NCI-H1417 treated with DMSO at 0.1 percent for 48 hours (cell line): ENCODE results near the gene EXOC4.
A peak's percentile ranks its signal among the peaks of the same experiment; 100 is the strongest.
"Not testable (repeated sequence)": the region's sequence is repeated elsewhere in the genome, so short reads cannot be mapped to it uniquely, and the experiment has no call there.

Experiments
- DNase-seq: peaks from one replicate; lab custom pipeline; 2025; lab: John Stamatoyannopoulos, UW

Gene EXOC4

DNA sequence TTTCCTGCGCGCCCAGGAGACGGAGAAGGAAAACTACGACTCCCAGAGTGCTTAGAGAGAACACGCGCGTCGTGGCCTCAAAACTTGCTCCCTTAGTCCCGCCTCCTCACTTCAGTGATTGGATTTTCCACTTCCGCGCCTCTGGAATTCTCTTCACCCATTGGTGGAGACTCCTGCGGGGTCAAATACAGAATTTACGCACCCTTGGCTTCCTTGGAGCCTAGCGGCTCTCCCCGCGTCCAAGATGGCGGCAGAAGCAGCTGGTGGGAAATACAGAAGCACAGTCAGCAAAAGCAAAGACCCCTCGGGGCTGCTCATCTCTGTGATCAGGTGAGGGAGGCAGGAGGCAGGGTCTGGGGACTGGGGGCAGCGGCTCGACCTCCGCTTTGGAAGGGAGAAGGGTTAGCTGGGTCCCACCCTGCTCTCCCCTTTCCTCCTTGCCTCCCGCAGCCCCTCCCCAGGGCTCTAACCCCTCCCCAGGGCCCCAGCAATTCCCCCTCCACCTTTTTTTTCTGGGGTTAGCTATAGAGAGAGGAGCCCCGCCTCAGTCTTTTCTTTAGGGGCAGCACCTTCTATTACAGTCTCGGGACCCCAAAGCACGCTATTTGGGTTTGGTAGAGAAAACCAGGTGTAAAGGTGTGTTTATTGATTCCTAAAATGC, at the start of gene EXOC4:
Gene EXOC4, plus strand, starts transcription at position 221 of the 661 bp plus-strand sequence.
- peak; percentile 96 for DNase-seq

DNA sequence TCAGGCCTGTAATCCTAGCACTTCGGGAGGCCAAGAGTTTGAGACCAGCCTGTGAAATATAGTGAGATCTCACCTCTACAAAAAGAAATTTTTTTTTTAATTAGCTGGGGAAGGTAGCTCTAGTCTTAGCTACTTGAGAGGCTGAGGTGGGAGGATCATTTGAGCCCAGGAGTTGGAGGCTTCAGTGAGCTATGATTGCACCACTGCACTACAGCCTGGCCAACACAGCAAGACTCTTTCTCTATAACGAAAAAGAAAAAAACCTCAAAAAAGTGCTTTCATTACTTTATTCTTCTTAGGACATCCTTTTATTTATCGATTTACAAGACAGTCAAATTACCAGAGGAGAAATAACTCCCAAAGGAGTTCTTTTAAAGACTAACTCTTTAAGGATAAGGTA, 49.4 kb upstream of the EXOC4 start:
- DNase-seq: no peak

DNA sequence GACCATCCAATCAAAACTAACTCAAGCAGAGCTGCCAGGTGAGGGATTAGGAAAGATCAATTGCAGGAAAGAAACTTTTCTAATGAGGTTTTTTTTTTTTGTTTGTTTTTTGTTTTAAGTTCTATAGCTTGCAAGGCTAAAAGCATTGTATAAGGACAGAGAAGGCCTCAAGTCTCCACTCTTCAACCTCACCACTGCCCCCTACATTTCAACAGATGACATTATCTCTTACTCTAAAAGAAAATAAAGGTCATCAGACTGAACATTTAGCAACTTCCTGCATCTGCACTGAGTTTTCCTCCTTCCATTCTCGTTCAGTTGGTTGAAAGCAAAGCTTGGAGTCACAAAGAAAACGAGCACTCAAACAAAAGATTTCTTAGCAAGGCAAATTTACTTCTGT, 45.2 kb upstream of the EXOC4 start:
- DNase-seq: no peak

DNA sequence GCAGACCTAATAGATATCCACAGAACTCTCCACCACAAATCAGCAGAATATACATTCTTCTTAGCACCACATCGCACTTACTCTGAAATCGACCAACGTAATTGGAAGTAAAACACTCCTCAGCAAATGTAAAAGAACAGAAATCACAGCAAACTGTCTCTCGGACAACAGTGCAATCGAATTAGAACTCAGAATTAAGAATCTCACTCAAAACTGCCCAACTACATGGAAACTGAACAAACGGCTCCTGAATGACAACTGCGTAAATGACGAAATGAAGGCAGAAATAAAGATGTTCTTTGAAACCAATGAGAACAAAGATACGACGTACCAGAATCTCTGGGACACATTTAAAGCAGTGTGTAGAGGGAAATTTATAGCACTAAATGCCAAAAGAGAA, 42.1 kb upstream of the EXOC4 start:
- not testable (repeated sequence) for DNase-seq

DNA sequence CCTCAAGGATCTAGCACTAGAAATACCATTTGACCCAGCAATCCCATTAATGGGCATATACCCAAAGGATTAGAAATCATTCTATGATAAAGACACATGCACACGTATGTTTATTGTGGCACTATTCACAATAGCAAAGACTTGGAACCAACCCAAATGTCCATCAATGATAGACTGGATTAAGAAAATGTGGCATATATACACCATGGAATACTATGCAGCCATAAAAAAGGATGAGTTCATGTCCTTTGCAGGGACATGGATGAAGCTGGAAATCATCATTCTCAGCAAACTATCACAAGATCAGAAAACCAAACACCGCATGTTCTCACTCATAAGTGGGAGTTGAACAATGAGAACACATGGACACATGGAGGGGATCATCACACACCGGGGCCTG, 39.1 kb upstream of the EXOC4 start:
- DNase-seq: not testable (repeated sequence)

DNA sequence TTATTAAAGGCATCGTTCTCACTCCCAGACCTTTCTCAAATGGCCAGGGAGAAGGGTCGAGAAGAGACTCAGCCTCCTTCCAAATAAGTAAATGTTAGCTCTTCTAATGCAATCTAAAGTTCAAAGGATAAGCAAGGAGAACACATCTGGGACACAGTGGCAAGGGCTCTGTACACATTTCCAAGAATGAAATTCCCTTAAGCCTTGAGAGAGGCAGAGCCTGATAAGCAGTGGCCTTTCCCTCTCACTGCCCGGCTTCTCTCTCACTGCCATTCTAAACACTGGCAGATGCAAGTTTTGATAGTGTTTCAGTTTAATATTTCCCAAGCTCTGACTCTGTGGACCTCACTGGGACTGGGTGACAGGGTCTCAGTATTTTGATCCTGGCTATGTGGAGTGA, 35.1 kb upstream of the EXOC4 start:
- DNase-seq: no peak

DNA sequence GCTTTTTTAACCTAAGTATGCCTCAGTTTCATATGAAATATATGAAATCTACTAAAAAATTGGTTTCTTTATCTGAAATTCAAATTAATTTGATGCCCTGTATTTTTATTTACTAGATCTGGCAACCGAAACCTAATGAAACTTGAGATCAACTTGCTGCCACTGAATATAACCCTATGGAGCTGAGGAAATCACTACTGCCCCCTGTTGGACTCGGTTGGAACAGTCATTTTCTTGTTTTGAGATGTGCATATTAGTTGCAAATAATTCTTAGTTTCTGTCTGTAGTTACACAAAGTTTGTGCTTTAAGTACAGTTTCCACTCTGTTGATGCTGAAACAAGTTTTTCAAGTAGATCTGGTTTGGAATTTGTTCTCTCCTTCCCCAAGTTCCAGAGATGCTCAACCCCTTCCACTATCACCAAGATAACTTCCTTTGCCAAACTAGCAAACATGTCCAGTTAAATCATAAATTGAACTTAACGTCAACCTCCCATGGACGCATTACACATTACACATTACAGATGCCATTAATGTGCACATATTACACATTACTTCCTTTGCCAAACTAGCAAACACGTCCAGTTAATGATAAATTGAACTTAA, 22.2 kb upstream of the EXOC4 start:
- no peak for DNase-seq

DNA sequence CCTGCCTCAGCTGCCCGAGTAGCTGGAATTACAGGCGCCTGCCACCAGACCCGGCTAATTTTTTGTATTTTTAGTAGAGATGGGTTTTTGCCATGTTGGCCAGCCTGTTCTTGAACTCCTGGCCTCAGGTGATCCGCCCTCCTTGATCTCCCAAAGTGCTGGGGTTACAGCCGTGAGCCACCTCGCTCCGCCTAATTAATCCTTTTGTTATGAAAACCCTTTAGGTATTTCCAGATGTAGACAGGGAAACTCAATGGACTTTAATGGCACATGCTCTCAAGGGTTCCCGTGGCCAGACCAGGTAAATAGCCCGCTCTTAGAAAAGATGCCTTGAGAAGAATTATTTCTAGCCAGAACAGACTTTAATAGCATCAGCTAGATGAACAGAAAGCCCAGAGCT, 19.7 kb upstream of the EXOC4 start:
- no peak for DNase-seq

DNA sequence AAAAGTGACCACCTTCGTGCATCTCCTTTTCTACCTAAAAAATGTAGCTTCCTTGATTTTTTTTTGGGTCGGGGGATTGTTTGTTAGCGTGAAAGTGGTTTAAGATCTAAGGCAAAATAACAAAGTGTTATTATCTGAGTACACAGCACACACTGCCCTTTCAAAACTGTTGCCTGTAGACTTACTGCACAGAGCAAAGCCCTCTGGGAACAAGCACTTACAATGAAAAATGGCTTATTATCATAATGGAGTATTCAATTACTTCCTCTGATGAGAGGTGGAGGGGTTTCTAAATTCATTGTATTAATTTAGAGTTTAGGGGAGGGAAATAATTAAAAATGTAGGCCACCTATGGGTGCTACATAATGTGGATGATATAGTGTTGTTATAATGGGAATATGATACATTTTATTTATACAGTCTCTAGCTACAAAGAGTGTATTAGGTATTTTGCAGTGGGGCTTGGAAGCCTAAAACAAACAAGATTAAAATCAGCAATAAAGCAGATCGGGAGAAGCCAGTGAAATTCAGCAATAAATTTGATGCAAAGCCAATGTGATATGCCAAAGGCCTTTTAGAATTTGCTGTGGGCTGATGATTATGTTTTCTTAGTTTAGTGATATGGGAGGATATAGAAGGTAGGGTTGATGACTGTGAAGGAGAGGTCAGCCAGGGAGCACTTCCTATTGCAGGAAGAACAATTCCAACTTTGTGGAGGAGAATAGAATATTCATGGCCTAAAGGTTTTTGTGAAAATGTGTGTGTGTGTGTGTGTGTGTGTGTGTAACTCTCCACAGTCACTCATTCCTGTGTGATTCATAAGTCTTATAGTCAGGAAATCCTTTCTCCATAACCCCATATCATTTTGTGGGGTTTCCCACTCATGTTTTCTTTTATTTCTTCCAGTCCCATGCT, 17.7 kb upstream of the EXOC4 start:
- DNase-seq: no peak

DNA sequence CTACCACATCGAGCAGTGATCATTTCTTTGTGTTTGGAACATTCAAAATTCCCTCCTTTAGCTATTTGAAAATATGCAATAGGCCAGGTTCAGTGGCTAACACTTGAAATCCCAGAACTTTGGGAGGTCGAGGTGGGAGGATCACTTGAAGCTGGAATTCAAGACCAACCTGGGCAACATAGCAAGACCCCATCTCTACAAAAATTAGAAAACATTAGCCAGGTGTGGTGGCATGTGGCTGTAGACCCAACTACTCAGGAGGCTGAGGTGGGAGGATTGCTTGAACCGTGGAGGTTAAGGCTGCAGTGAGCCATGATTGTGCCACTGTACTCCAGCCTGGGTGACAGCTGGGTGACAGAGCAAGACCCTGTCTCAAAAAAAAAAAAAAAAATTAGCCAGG, 15.3 kb upstream of the EXOC4 start:
- DNase-seq: no peak

DNA sequence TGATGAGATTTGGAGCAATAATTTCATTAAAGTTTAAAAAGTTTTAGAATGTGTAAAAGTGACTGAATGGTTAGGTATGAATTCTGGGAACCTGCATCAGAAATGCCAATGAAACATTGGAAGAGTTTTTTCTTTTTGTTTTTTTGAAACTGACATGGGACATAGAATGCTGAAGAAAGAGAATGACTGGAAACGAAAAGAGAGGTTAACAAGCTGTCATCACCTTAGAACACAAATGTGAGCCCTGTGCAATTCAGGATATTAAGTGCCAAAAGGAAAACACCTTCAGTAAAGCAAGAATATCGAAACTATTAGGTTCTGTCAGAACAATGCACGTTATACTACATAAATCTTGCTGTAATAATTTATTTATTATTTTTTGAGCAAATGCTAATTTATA, 12.6 kb upstream of the EXOC4 start:
- DNase-seq: no peak

DNA sequence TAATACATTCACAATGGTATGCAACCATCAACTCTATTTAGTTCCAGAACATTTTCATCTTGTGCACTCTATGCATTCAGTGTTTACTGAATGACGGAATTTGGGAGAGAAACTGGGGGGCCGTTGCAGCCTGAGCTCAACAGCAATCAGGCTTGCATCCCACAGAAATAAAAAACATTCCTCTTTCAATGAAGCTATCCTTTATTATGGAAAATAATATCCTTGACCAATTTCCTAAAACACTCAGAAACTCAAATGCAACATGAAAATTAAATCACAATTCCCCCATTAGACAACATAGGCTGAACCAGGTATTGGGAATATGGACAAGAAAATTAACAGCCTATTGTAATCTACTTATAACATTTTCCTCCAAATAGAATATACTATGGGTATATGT, 6.3 kb upstream of the EXOC4 start:
- DNase-seq: no peak

DNA sequence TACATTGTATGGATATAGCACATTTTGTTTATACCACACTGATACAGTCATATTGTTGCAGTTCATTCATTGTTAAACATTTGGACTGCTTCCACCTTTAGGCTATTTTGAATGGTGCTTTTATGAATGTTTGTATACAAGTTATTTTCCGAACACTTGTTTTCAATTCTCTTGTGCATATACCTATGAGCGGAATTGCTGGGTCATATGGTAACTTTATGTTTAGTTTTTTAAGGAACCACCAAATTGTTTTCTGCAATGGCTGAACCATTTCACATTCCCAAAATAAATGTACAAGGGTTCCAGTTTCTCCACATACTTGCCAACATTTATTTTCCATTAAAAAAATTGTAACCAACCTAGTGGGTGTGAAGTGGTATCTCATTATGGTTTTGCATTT, 4.0 kb upstream of the EXOC4 start:
- no peak for DNase-seq

DNA sequence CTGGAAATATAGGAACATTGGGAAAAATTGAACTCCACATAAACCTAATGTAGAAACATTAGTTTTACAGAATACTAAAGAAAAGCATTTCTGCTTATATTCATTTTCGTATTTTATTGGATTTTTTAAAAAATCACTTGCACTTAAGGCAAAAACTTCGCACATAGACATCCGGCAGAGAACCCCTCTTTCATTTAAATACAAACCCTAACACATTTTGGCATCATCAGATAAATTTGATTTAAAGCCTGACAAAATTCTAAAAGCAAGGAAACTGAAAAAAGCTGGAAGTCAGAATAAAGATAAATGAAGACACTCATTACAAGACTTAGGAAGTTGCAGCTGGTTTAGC, 396 bp upstream of the EXOC4 start:
- no peak for DNase-seq

DNA sequence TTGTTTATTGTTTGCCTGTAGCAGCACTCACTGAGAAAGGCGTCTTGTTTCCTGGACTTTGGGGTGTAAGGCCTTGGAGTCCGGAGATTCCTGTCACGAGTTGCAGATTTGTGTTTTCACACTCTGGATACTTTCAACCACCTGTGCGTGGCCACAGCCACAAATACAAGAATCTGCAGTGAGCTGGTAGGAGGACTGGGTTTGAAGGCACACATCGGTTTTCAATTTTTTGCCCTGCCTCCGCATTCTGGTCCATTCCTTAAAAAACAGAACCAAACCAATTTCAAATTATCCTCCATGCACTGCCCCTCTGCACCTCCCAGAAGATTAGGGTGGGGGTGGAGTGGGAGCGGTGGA, 619 bp downstream of the EXOC4 start:
- no peak for DNase-seq

DNA sequence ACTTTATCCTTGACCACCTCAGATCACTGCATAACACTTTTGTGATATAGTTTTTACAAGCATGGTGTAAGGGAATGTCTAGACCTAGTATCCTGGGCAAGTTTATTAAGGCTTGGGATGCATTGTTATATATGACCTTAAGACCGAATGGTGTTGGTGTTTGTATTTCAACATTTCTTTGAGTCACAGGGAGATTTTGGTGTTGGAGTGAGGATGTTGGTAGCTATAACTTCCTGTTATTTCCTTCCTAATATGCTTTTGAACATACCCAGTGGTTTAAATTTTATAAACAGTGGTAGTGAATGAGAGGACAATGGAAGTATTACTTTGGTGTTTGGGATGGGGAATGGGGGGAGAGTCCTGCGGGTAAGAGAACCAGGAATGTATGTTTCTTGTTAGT, 2.6 kb downstream of the EXOC4 start:
- no peak for DNase-seq

DNA sequence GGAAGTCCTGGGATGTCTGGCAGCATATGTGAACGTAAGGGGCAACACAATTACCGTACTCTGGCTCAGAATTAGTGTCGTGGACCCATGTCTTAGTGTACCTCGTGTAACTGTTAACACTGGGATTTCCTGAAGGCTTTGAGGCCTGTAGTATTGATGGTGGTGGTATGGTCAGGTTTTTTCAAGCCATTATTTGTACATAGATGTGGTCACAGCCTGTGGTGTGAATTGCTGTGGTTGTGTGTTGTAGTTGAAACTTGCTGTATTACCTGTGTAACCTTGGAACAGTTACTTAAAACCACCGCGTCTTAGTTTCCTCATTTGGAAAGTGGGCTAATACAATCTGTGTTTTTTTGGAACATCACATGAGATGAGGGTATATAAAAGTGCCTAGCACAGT, 5.3 kb downstream of the EXOC4 start:
- DNase-seq: no peak

DNA sequence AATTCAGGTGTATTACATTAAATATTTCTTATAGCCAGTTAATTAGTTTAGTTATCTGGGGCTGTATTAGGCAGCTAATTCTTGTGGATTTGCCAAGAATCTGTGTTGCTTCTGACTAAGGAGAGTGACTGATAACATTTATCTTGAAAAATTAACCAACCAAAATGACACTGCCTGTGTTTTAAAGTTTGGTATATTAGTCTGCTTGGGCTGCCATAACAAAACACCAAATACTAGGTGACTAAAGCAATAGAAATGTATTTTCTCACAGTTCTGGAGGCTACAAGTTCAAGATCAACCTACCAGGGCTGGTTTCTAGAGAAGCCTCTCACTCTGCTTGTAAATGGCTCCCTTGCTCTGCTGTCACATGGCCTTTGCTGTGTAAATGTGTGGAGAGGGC, 12.9 kb downstream of the EXOC4 start:
- DNase-seq: no peak

DNA sequence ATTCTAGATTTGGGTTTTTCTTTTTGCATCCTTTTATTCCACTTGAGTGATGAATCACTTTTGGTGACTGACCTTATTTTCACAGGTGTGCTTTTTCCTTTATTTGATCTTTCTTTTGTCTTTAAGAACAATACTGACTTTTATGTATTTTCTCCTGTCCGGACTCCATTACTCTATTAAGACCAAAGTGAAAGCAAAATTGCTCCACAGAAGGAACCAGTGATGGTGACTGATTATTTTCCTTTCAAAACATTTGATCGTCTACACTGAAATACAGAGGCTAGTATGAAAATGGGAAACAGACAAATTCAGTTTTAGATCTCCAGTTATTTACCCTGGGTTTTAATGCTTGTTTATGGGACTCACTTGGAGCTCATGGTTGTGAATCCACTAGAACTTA, 15.5 kb downstream of the EXOC4 start:
- no peak for DNase-seq

DNA sequence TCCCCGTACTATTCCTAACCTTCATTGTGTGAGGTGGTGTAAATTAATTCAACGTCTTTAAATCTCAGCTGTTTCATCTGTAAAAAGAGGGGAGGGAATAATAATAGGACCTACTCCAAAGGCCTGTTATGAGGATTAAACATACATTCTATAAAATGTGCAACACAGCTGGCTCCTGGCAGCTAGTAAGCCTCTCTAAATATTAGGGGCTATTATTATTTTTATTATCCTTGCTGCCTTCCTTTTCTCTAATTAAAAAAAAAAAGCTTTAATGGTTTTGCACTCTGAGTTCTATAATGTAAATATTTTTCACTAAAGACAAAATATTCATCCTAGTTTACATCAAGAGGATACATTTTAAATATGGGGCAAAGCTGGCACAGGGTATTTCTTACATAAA, 19.5 kb downstream of the EXOC4 start:
- no peak for DNase-seq

DNA sequence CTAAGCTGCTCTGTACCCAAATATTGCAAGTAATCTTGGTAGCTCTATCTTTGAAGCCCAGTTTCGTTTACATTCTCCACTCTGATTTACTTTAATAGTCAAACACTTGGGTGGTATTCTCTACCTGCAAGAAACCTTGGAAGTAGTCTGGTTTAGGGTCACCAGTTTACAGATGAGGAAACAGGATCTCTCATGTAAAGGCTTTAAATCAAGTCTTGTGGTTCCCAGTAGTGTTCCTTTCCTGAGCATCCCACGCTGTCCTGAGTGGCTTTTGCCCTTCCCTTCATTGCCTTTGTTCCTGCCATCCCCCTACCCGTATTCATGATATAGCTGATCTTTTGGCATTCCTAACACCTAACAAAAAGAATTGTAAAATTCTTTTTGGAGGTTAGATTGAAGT, 20.3 kb downstream of the EXOC4 start:
- DNase-seq: no peak

DNA sequence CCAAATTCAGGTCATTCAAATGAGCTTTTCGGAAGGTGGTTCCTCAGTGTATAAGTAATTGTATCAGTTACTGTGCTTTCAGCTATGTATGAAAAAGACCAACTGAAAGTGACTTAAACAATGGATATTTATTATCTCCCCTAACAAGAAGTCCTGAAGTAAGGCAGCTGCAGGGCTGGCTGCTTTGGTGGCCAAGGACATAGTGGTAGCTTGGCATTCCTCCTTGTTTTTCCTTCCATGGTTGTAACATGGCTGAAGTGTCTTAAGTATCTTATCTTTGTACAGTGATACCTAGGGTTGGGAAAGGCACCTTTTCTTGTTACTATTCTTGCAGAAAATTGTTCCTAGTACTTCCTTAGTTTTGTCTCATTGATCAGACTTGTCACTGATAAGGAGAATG, 21.4 kb downstream of the EXOC4 start:
- DNase-seq: no peak

DNA sequence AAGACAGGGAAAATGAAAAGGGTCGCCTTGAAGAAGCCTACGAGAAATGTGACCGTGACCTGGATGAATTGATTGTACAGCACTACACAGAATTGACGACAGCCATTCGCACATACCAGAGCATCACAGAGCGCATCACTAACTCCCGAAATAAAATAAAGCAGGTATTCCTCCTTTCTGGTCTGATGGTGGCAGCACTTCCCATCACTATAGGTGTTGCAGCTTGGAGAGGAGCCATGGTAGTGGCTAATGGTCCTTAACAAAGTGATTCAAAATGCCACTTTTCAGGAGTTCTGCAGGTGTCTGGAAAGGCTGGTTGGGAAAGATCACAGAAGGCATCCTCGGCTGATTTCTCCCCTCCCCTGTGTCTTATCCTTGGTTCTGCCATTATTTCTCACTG, 22.1 kb downstream of the EXOC4 start:
- no peak for DNase-seq
